Myocyte (in vitro differentiated cells): ENCODE data around the gene HSPB2. TPM values are rescaled to one million over a fixed set of nuclear protein-coding genes. Genes with fewer than 3 reads are reported as not detected.
A peak's percentile ranks its signal among the peaks of the same experiment; 100 is the strongest.

Experiments
- DNase-seq: peaks from one replicate; pipeline ENCODE4 v3.0.0-alpha.2; 2012; ENCODE audit warnings: low read depth
- total RNA-seq: library from RNA; depleted of rRNA; stranded (reverse); fragments of >200 nt; gene quantifications from 2 replicates; pipeline ENCODE4 v1.2.3, GENCODE V29; 2014

The HSPB2 gene
- total RNA-seq, 1 donor from 2014 or later, result 15.6 TPM

GRCh38 chr11:111937461-111937769, 24.9 kb downstream of the HSPB2 start:
- no peak for DNase-seq

- no peak for DNase-seq
Observed at GRCh38 chr11:111937844-111938243, 25.3 kb downstream of the HSPB2 start.

- DNase-seq, result peak; percentile 65
Observed at GRCh38 chr11:111938687-111939160, 26.2 kb downstream of the HSPB2 start.

- peak; percentile 25 for DNase-seq
Observed at GRCh38 chr11:111939836-111940604, 27.5 kb downstream of the HSPB2 start.

GRCh38 chr11:111941963-111942362, 29.4 kb downstream of the HSPB2 start:
- peak; percentile 92 for DNase-seq

GRCh38 chr11:111942829-111943228, 30.3 kb downstream of the HSPB2 start:
- DNase-seq, result peak; percentile 73

- DNase-seq, result peak; percentile 49
Observed at GRCh38 chr11:111944139-111944538, 31.6 kb downstream of the HSPB2 start.

- peak; percentile 45 for DNase-seq
Observed at GRCh38 chr11:111944651-111945051, 32.1 kb downstream of the HSPB2 start.

GRCh38 chr11:111945198-111945597, 32.7 kb downstream of the HSPB2 start:
- no peak for DNase-seq

- DNase-seq, result no peak
Observed at GRCh38 chr11:111946499-111946898, 34.0 kb downstream of the HSPB2 start.

GRCh38 chr11:111947143-111947542, 34.6 kb downstream of the HSPB2 start:
- DNase-seq, result no peak

- no peak for DNase-seq
Observed at GRCh38 chr11:111949519-111950426, 37.2 kb downstream of the HSPB2 start.

GRCh38 chr11:111951565-111951964, 39.0 kb downstream of the HSPB2 start:
- no peak for DNase-seq

- peak; percentile 22 for DNase-seq
Observed at GRCh38 chr11:111954154-111954553, 41.6 kb downstream of the HSPB2 start.

GRCh38 chr11:111957663-111958444, 45.3 kb downstream of the HSPB2 start:
- peak; percentile 94 for DNase-seq

- no peak for DNase-seq
Observed at GRCh38 chr11:111960916-111961315, 48.4 kb downstream of the HSPB2 start.

- DNase-seq, result no peak
Observed at GRCh38 chr11:111961389-111962300, 49.1 kb downstream of the HSPB2 start.
